Measurements from ENCODE around the gene TAF4B.
"Not testable (repeated sequence)": the region's sequence is repeated elsewhere in the genome, so short reads cannot be mapped to it uniquely, and the experiment has no call there.

The TAF4B gene

DNA sequence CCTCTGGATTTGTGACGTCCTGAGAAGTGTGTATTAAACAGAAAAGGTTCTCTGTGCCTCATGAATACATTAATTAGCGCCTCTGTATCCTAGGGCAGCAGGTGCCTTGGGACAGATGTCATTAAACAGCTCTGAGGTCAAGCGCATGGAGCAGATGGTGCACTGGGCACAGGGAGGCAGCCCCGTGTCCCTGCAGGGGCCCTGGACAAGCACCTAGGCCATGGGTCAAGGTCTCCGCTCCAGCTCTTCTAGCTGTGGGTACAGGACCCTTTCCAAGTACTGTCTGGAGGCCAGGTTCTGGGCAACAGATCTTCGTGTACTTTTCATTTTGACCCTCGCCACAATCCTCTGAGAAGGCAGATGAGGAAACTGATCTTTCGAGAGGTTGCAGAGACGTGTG is 195.7 kb downstream of the TAF4B start:
- DNase-seq (ENCODE audit: low read depth in 1 of 2, low spot score in 1 of 2): no peak

DNA sequence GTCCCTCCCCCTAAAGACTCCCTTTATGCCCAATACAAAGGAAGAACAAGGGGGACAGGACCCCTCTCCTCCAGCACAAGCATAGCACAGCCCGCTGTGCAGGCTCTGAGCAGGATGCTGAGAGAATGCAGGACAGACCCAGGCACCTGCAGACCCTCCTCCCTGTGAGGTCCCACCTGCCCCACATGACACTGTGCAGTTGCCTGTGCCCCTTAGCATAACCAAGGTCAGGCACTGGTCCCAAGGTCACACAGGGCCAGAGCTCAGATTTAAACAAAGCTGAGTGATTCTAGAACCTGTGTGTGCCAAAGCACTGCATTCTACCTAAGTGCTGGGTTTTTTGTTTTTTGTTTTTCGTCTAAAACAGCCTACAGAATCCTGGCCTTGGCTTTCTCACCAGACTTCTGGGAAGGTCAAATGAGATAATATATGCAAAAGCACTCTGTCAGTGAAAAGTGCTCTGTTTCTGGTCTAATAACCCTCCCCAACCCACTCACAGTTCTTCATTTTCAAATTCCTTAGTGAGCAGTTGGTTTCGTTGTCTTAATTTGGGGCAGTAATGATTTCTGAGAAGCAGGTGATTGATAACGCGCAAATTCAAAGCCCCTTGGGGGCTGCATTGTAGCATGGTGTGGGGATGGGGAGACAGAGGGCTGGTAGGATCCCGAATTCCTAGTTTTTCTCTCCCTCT is 196.4 kb downstream of the TAF4B start:
- no peak for DNase-seq (ENCODE audit: low read depth in 1 of 2, low spot score in 1 of 2)

- DNase-seq (ENCODE audit: low read depth in 1 of 2, low spot score in 1 of 2): no peak
Observed at GRCh38 chr18:26424428-26425147, 198.3 kb downstream of the TAF4B start.

- DNase-seq (ENCODE audit: low read depth in 1 of 2, low spot score in 1 of 2): no peak
Observed at GRCh38 chr18:26425148-26425531, 198.9 kb downstream of the TAF4B start.

GRCh38 chr18:26429535-26430226 is 203.4 kb downstream of the TAF4B start:
- no peak for DNase-seq (ENCODE audit: low read depth in 1 of 2, low spot score in 1 of 2)

GRCh38 chr18:26432651-26433424 is 206.6 kb downstream of the TAF4B start:
- no peak for DNase-seq (ENCODE audit: low read depth in 1 of 2, low spot score in 1 of 2)

DNA sequence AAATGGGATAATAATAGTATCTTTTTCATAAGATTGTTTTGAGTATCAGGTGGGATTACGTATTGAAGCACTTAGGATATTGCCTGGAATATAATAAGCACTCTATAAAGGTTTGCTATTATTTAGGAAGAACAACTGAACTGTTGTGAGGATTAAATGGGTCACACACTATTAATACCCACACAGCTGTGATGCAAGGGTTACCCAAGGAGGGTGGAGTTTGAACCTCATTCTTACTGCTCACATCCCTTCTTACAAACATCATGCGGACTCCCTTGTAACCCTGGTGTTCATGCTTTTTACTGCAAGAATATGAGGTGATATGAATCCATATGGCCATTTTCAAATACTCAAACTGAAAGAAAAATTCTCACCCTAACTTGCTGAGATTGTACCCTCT is 208.6 kb downstream of the TAF4B start:
- DNase-seq (ENCODE audit: low read depth in 1 of 2, low spot score in 1 of 2): no peak

DNA sequence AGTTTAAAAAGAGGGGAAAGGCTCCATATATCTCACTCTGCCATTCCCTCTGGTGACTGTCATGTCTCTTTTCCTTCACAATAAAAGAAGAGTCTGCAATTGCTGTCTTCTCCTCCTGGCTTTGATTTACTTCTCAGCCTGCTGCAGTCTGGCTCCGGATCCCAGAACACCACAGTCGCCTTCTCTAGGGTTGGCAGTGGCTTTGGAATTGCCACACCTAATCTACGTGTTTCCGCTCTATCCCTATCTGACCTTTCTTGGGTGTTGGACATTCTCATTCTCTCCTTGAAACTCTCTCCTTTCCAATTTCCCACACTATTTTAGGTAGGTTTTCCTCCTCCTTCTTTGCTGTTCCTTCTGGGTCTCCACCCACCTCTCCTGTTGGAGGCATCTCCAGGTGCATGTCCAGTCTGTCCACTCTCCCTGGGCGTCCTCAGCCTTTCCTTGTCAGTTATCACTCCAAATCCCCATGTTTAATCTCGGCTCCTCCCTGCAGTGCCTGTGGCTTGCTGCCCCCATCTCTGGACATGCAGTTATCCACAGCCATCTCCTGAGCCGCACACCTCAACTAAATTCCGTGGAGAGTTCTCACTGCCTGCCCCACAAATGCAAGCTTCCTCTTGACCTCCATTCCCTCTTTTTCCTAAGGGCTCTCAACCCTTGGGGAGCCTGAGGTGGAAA is 209.3 kb downstream of the TAF4B start:
- DNase-seq (ENCODE audit: low read depth in 1 of 2, low spot score in 1 of 2): no peak

DNA sequence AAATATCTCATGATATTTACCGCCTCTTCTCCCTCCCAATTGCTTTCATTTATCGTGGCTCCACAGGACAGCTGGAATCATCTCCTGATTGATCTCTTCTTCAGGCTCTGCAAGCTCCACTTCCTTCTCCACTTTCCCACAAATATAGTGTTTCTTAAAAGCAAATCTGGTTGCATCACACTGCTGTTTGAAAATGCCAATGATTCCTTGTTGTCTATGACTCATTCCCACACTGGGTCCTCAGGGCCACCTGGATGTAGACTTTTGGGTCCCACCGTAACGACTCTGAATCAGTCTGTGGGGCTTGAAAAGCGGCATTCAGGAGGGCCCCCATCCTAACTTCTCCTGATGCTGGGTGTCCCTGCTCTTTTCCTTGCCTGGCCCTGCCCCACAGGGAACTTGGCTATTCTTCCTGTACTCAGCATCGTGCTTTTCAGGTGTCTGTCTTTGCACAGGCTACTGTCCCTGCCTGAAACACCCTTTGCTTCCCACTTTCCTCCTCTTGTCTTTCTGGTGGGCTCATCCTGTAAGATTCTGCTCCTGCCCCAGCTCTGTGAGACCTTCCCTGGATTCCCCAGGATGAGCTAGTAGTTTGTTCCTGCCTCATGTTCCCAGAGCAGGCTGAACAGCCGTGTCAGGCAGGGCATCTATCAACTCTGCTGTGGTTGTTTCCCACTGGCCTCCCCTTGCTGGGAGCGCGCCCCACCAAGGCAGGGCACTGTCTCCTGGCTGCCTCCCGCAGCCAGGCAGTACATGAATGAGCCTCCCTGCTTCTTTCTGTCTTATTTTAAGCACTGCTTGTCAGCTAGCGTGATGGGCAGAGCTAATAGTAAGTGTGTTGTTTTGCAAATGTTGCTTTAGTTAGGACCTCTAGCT is 210.2 kb downstream of the TAF4B start:
- no peak for DNase-seq (ENCODE audit: low read depth in 1 of 2, low spot score in 1 of 2)

GRCh38 chr18:26437634-26438033 is 211.4 kb downstream of the TAF4B start:
- DNase-seq (ENCODE audit: low read depth in 1 of 2, low spot score in 1 of 2): not testable (repeated sequence)

DNA sequence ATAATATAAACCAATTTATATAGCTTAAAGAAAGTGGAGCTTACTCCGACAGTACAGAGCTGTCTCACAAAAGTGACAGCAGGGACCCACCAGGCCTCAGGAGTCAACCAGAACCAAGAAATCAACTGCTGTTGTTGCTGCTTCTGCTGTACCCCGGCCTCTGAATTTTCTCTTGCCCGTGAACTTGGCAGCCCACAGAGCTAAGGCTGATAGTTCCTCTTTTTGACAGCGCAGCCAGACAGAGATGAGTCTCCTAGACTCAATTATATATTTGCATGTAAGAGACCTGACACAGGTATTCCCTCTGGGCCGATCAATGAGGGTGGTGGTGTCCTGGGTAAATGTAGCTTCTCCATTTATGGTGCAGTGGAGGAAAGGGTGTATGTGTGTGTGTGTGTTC is 212.7 kb downstream of the TAF4B start:
- no peak for DNase-seq (ENCODE audit: low read depth in 1 of 2, low spot score in 1 of 2)

DNA sequence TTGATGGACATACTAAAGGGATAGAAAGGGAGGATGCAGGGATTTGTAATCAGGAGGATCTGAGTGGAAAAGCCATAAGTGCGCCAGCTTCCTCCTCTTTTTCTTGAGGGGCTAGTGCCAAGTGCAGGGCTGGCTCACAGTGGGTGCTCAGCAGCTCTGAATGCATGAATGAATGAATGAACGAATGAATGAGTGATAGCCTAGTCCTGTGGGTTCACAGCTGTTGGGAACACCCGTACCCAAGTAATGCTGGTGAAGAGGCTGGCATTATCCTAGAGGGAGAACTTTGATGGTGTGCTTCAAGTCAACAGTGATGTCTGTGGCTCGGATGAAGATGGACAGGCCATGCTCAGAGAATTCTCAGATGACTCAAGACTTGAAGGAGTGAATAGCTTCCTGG is 213.3 kb downstream of the TAF4B start:
- no peak for DNase-seq (ENCODE audit: low read depth in 1 of 2, low spot score in 1 of 2)

DNA sequence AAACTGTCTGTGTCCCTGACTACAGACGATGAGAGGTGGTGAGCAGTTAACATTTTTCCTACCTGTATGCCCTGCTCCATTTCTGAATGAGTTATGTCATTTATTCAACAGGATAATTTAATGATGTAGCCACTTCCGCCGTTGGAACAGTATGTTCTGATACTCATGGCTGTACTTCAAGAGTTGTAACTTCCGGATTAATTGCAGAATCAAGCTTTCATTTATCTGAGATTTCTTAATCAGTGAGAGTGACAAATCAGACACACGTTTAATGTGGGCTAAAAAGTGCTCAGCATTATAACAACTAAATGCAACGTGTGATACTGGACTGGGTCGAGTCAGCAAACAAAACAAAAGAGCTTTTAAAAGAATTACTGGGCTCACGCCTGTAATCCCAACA is 214.4 kb downstream of the TAF4B start:
- DNase-seq (ENCODE audit: low read depth in 1 of 2, low spot score in 1 of 2): no peak

All from activated CD4-positive, alpha-beta T cell treated with anti-CD3 and anti-CD28 coated beads, Interleukin-2, amount 50 U/mL, for 24 hours (primary cell).